ENCODE results near the gene TMEM87B. TPM values are rescaled to one million over a fixed set of nuclear protein-coding genes. Genes with fewer than 3 reads are reported as not detected.

The TMEM87B gene
- total and polyA plus RNA-seq, 2 of the 8 experiments (the other 6 are each of a cell fraction or from before 2014, with no cell fraction given): 7.2 to 9.0 TPM

- TF ChIP-seq PHF8 (conservative IDR thresholded peaks at IDR 0.05; ENCODE audit: low read depth, low read length): no peak
- no peak for TF ChIP-seq SP2 (IDR thresholded peaks at IDR 0.05; ENCODE audit: low read length)
- no peak for TF ChIP-seq E2F6 (IDR thresholded peaks at IDR 0.05)
- TF ChIP-seq RBBP5 (IDR thresholded peaks at IDR 0.05; ENCODE audit: borderline replicate concordance, low read depth, low read length): no peak
- TF ChIP-seq FOSL1 (IDR thresholded peaks at IDR 0.05; ENCODE audit: insufficient read depth, low read depth, low read length): no peak
- no peak for TF ChIP-seq TAF7 (optimal IDR thresholded peaks at IDR 0.05; ENCODE audit: borderline replicate concordance, low read depth, low read length)
- TF ChIP-seq JUND (IDR thresholded peaks at IDR 0.05; ENCODE audit: low read length): no peak
- no peak for TF ChIP-seq ZNF274 (IDR thresholded peaks at IDR 0.05; ENCODE audit: borderline replicate concordance, extremely low read depth, low read length)
Measured at GRCh38 chr2:112136096-112136495, 81.0 kb downstream of the TMEM87B start (continued).

Data from H1 (cell line).